Endodermal cell (in vitro differentiated cells): Measurements from ENCODE around the gene DTNA. TPM values are rescaled to one million over a fixed set of nuclear protein-coding genes. Genes with fewer than 3 reads are reported as not detected.

ENCODE experiments used
- DNase-seq: peaks from one replicate; pipeline ENCODE4 v3.0.0-alpha.2; 2017
- H3K27ac ChIP-seq: 2 replicates; pipeline ENCODE4 v1.5.1; 2013; ENCODE audit warnings: mild to moderate bottlenecking, low read depth, low read length, moderate library complexity
- H3K27me3 ChIP-seq: 2 replicates; pipeline ENCODE4 v1.6.1; 2013; ENCODE audit warnings: mild to moderate bottlenecking, low read length, moderate library complexity; ENCODE audit not compliant: insufficient read depth, control insufficient read depth, poor library complexity, severe bottlenecking
- H3K36me3 ChIP-seq: 2 replicates; pipeline ENCODE4 v1.7.0; 2013; ENCODE audit warnings: mild to moderate bottlenecking, low read length, moderate library complexity; ENCODE audit not compliant: control insufficient read depth, insufficient read depth
- H3K4me1 ChIP-seq: one replicate; pipeline ENCODE4 v1.7.0; 2013; ENCODE audit warnings: low read length; ENCODE audit not compliant: control insufficient read depth, insufficient read depth
- H3K4me3 ChIP-seq: 2 replicates; pipeline ENCODE4 v1.5.1; 2013; ENCODE audit warnings: mild to moderate bottlenecking, low read length, moderate library complexity
- H3K9ac ChIP-seq: 2 replicates; pipeline ENCODE4 v1.6.1; 2013; ENCODE audit warnings: mild to moderate bottlenecking, low read length, moderate library complexity; ENCODE audit not compliant: poor library complexity, severe bottlenecking; ENCODE audit errors: extremely low read depth
- H3K9me3 ChIP-seq: 2 replicates; pipeline ENCODE4 v1.6.1; 2013; ENCODE audit warnings: mild to moderate bottlenecking, low read length, moderate library complexity; ENCODE audit not compliant: control insufficient read depth
- H3K27ac Mint-ChIP-seq: 2 replicates; pipeline ENCODE4 v1.8.0; 2020; ENCODE audit warnings: mixed read lengths
- H3K27me3 Mint-ChIP-seq: 2 replicates; pipeline ENCODE4 v1.8.0; 2021; ENCODE audit warnings: mild to moderate bottlenecking, mixed read lengths; ENCODE audit not compliant: insufficient read depth
- H3K36me3 Mint-ChIP-seq: 2 replicates; pipeline ENCODE4 v1.8.0; 2020; ENCODE audit warnings: low read depth, mixed read lengths
- H3K4me1 Mint-ChIP-seq: 2 replicates; pipeline ENCODE4 v1.8.0; 2020; ENCODE audit warnings: mixed read lengths
- H3K4me3 Mint-ChIP-seq: 2 replicates; pipeline ENCODE4 v1.8.0; 2020; ENCODE audit warnings: mild to moderate bottlenecking, moderate library complexity, mixed read lengths
- H3K9me3 Mint-ChIP-seq: 2 replicates; pipeline ENCODE4 v1.8.0; 2020; ENCODE audit warnings: mild to moderate bottlenecking, mixed read lengths
- WGBS, 2 experiments: methylation state at CpG; one replicate each; pipeline versions ENCODE4 v1.1.5 to v1.1.7; 2013; ENCODE audit warnings: missing lambda C conversion rate in 2 of 2, mixed read lengths in 1 of 2; ENCODE audit not compliant: insufficient coverage in 1 of 2, insufficient read length in 1 of 2; 5-methylcytosine and 5-hydroxymethylcytosine counted together
- total RNA-seq, 2 donors: library from RNA; stranded (reverse); fragmentation: NEBNext Ultra II Directional in 1 of 2; extraction: Animal tissue kit (Norgen Biotek cat#: 25700) in 1 of 2; gene quantifications; 2 replicates in 1 of 2; 3 replicates in 1 of 2; pipeline ENCODE4 v1.2.1, GENCODE V29; 2021
- TF ChIP-seq, protein P1 (sequence below): fragments of 200-600 bp; sonication (generic); conservative IDR thresholded peaks from 2 replicates; pipeline ENCODE4 v1.5.0; 2021; ENCODE audit warnings: antibody characterized with exemption, mild to moderate bottlenecking

The DTNA gene
- total RNA-seq, 2 donors from 2014 or later, result 45.6 to 51.6 TPM

DNA sequence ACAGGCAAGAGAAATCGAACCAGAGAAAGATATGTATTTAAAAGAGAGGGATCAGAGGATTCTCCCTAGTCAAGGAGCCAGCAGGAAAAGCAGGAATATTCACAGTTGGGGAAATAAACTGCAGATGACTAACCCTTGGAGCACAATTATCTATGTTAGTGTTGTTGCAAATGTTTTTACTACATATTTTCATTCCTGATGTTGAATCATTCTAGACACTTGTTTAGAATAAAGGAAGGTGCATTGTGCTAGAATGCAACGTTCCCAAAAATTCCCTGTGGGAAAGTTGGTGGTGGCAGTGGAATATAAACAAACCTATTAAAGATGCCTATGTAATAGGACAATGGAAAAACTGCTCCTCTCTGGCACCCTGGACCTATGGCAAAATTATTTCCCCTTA is 63.3 kb downstream of the DTNA start:
- no peak overlapping the region for H3K27ac ChIP-seq
- H3K27ac Mint-ChIP-seq, result no peak overlapping the region
- no peaks in the 10 kb centered on the region for H3K4me1 ChIP-seq
- peaks cover 4% of the 10 kb centered on the region for H3K4me1 Mint-ChIP-seq
- no peaks in the 10 kb centered on the region for H3K27me3 Mint-ChIP-seq
- DNase-seq, result no peak
- no peak overlapping the region for H3K4me3 ChIP-seq
- TF ChIP-seq, protein P1, sequence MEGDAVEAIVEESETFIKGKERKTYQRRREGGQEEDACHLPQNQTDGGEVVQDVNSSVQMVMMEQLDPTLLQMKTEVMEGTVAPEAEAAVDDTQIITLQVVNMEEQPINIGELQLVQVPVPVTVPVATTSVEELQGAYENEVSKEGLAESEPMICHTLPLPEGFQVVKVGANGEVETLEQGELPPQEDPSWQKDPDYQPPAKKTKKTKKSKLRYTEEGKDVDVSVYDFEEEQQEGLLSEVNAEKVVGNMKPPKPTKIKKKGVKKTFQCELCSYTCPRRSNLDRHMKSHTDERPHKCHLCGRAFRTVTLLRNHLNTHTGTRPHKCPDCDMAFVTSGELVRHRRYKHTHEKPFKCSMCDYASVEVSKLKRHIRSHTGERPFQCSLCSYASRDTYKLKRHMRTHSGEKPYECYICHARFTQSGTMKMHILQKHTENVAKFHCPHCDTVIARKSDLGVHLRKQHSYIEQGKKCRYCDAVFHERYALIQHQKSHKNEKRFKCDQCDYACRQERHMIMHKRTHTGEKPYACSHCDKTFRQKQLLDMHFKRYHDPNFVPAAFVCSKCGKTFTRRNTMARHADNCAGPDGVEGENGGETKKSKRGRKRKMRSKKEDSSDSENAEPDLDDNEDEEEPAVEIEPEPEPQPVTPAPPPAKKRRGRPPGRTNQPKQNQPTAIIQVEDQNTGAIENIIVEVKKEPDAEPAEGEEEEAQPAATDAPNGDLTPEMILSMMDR, result no peak
- no peaks in the 10 kb centered on the region for H3K27me3 ChIP-seq
- peaks cover 3% of the 10 kb centered on the region for H3K9me3 Mint-ChIP-seq
- H3K9me3 ChIP-seq, result peaks cover 6% of the 10 kb centered on the region
- peaks cover 39% of the 10 kb centered on the region for H3K36me3 Mint-ChIP-seq
- WGBS, 2 experiments, result 45 to 88% methylated on average over 1 to 2 of the region's 2 CpGs
- H3K4me3 Mint-ChIP-seq, result no peak overlapping the region
- peaks cover 8% of the 10 kb centered on the region for H3K36me3 ChIP-seq
- H3K9ac ChIP-seq, result no peak overlapping the region

DNA sequence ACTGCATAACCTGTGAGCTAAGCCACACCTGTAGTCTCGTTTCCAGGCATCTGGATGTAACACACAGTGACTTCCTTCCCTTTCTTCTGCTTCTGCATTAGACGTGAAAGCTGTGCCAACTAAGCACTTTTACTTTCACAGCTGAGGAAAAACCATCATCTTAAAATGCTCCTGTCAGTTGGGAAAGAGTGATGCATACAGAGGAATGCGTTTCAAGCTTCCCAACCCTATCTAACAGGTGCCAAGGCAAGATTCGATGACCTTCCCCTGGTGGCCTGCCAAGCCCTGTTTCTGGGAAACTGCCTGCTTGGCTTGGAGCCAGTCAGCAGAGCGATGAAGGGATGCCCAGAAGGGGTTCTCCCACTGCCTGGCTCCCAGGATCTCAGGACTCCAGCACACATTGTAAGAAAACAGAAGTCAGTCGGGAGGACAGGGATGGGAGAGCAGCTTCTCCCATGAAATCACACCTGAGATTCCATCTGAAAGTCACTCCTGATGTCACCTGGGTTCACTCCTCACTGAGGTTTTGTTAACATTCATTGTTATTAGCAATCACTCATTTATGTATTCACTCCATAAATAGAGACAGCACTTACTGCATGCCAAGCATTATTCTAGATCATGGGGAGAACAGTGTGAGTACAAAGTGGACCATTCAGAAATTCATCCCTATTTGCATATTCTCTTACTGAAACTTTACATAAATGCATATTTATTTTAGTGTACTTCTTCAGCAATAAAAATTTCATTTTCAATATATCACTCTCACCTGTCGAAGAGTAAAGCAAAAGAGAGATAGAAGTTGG is 64.1 kb downstream of the DTNA start:
- H3K27ac Mint-ChIP-seq, result no peak overlapping the region

DNA sequence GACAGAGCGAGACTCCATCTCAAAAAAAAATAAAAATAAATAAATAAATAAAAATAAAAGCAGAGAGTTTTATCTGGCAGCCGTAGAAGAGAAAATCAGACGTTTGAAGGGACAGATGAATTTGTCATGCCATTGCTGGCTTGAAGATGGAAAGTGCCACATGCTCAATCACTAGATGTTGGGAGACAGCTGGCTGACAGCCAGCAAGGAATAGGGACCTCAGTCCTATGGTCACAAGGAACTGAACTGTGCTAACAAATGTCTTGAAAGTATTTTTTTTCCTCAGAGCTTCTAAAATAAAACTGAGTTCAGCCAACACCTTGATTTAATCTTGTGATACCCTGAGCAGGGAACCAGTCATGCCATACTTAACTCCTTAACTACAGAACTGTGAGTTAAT is 65.4 kb downstream of the DTNA start:
- WGBS, 2 experiments, result 84 to 91% methylated on average over 2 of the region's 3 CpGs
- H3K36me3 ChIP-seq, result peaks cover 4% of the 10 kb centered on the region
- Mint-ChIP-seq H3K4me1 (peaks cover 4% of the 10 kb centered on the region), H3K4me3 (no peak overlapping the region), H3K9me3 (peaks cover 2% of the 10 kb centered on the region), H3K27me3 (no peaks in the 10 kb centered on the region), H3K27ac (no peak overlapping the region), H3K36me3 (peaks cover 26% of the 10 kb centered on the region)
- H3K27ac ChIP-seq, result no peak overlapping the region
- DNase-seq, result no peak
- H3K9ac ChIP-seq, result no peak overlapping the region
- TF ChIP-seq, protein P1, result no peak
- H3K27me3 ChIP-seq, result no peaks in the 10 kb centered on the region
- H3K9me3 ChIP-seq, result peaks cover 13% of the 10 kb centered on the region
- no peak overlapping the region for H3K4me3 ChIP-seq
- no peaks in the 10 kb centered on the region for H3K4me1 ChIP-seq

More for the DNA sequence above, 64.1 kb downstream of the DTNA start:
- Mint-ChIP-seq H3K36me3 (peaks cover 34% of the 10 kb centered on the region), H3K27me3 (no peaks in the 10 kb centered on the region), H3K4me1 (peaks cover 4% of the 10 kb centered on the region), H3K4me3 (no peak overlapping the region), H3K9me3 (peaks cover 4% of the 10 kb centered on the region)
- Histone ChIP-seq H3K27me3 (no peaks in the 10 kb centered on the region), H3K27ac (no peak overlapping the region), H3K4me1 (no peaks in the 10 kb centered on the region), H3K36me3 (peaks cover 4% of the 10 kb centered on the region), H3K4me3 (no peak overlapping the region), H3K9ac (no peak overlapping the region), H3K9me3 (peaks cover 10% of the 10 kb centered on the region)
- TF ChIP-seq, protein P1, result no peak
- DNase-seq, result no peak
- 86% methylated on average over 3 to 7 of the region's 7 CpGs for WGBS, 2 experiments
